Prostate gland (tissue), 2 donors: ENCODE measurements around the gene PCDHAC2. TPM values are rescaled to one million over a fixed set of nuclear protein-coding genes. Genes with fewer than 3 reads are reported as not detected.

Source experiments
- DNase-seq: peaks from one replicate; pipeline ENCODE4 v3.0.0-alpha.2; 2019; ENCODE audit warnings: low spot score
- H3K27ac ChIP-seq, 2 donors: fragments of 200-600 bp; sonication (generic); 2 replicates each; pipeline ENCODE4 v1.5.1; 2017 to 2019
- H3K27me3 ChIP-seq: fragments of 200-600 bp; sonication (generic); replicated peaks from 2 replicates; pipeline ENCODE4 v1.5.1; 2019; ENCODE audit not compliant: insufficient read depth
- H3K36me3 ChIP-seq, 2 donors: fragments of 200-600 bp; sonication (generic); 1 replicate in 1 of 2; 2 replicates in 1 of 2; pipeline versions ENCODE4 v1.5.1 to v1.8.1; 2017 to 2019
- H3K4me1 ChIP-seq: fragments of 200-600 bp; sonication (generic); replicated peaks from 2 replicates; pipeline ENCODE4 v1.5.1; 2019
- H3K4me3 ChIP-seq, 2 donors: fragments of 200-600 bp; sonication (generic); 2 replicates each; pipeline ENCODE4 v1.5.1; 2017 to 2019
- H3K9me3 ChIP-seq: fragments of 200-600 bp; sonication (generic); 2 replicates; pipeline ENCODE4 v1.5.1; 2017
- POLR2A ChIP-seq: fragments of 450-650 bp; IDR thresholded peaks from one replicate; pipeline ENCODE4 v1.6.1; 2016; ENCODE audit warnings: antibody characterized with exemption, mild to moderate bottlenecking
- POLR2AphosphoS5 ChIP-seq: sonication (generic); formaldehyde crosslinking; IDR thresholded peaks from one replicate; pipeline ENCODE4 v1.6.1; 2017; ENCODE audit warnings: antibody characterized with exemption
- WGBS: methylation state at CpG from one replicate; pipeline ENCODE4 v1.1.5; 2018; 5-methylcytosine and 5-hydroxymethylcytosine counted together
- intact Hi-C: fragments of 100-400 bp; cut with DNase I; formaldehyde crosslinking; loops from one replicate; pipeline ENCODE4 v1.14.2; 2022
- total RNA-seq, 2 donors: library from RNA; depleted of rRNA; stranded (reverse); fragments of >200 nt; gene quantifications; one replicate each; pipeline ENCODE4 v1.1.0, GENCODE V29; 2016
- TF ChIP-seq, protein P1 (sequence below), 4 experiments: fragments of 200-600 bp in 2 of 4; fragments of 450-650 bp in 2 of 4; sonication (generic) in 2 of 4; IDR thresholded peaks; 1 replicate in 3 of 4; 2 replicates in 1 of 4; pipeline ENCODE4 v1.5.1; 2016 to 2019; ENCODE audit warnings: antibody characterized with exemption in 4 of 4, mild to moderate bottlenecking in 2 of 4, moderate library complexity in 2 of 4

Gene PCDHAC2
- total RNA-seq, 2 donors from 2014 or later, result 6.8 to 11.6 TPM

DNA sequence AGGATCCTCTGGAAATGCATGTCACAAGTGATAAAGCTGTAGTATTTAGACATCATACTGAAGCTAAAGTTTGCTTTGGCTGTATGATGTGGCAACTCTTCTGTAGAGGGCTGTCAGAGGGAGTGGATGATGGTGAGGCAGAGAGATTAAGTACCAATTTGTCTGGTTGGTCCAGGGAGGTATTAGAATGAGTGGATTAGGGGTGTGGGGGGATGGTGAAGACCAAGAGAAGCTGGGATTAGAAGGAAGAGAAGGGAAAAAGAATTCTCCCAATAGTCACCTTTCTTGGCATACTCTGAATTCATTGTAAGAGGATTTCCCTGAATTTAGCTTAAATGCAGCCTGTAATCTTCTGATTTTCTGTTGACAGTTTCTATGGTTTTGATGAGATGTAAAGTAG, 3.6 kb downstream of the PCDHAC2 start:
- DNase-seq, result no peak
- H3K36me3 ChIP-seq, result no peaks in the 10 kb centered on the region
- TF ChIP-seq POLR2A, result no peak
- TF ChIP-seq, protein P1, sequence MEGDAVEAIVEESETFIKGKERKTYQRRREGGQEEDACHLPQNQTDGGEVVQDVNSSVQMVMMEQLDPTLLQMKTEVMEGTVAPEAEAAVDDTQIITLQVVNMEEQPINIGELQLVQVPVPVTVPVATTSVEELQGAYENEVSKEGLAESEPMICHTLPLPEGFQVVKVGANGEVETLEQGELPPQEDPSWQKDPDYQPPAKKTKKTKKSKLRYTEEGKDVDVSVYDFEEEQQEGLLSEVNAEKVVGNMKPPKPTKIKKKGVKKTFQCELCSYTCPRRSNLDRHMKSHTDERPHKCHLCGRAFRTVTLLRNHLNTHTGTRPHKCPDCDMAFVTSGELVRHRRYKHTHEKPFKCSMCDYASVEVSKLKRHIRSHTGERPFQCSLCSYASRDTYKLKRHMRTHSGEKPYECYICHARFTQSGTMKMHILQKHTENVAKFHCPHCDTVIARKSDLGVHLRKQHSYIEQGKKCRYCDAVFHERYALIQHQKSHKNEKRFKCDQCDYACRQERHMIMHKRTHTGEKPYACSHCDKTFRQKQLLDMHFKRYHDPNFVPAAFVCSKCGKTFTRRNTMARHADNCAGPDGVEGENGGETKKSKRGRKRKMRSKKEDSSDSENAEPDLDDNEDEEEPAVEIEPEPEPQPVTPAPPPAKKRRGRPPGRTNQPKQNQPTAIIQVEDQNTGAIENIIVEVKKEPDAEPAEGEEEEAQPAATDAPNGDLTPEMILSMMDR (IDR thresholded peaks at IDR 0.05), result no peak
- TF ChIP-seq POLR2AphosphoS5, result no peak
- H3K4me3 ChIP-seq, result no peak overlapping the region
- H3K9me3 ChIP-seq, result no peaks in the 10 kb centered on the region
- no peaks in the 10 kb centered on the region for H3K27me3 ChIP-seq
- no peak overlapping the region for H3K27ac ChIP-seq
- H3K4me1 ChIP-seq, result peaks cover 2% of the 10 kb centered on the region
- intact Hi-C loops, result no loop called here

DNA sequence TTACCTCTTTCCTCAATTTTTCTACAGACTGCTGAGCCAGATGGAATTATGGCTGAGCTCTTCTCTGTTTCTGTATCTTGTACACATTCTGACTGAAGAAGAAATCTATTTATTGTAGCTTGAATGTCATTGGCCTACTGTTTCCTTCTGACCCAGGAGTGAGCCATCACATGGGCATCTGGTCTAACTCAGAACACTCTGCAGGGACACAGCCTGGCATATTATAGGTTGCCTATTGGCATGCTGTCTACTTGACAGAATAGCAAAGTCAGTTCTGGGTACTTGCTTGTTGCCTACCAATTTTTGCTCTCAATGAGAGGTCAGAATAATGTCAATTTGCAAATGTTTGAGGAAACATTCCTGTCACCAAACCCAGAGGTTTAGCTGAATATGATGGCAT, 7.3 kb downstream of the PCDHAC2 start:
- TF ChIP-seq, protein P1 (IDR thresholded peaks at IDR 0.05), result no peak
- TF ChIP-seq POLR2A, result no peak
- no peak for TF ChIP-seq POLR2AphosphoS5
- H3K4me3 ChIP-seq, result no peak overlapping the region
- H3K27ac ChIP-seq, result no peak overlapping the region
- no peaks in the 10 kb centered on the region for H3K36me3 ChIP-seq
- intact Hi-C loops, result no loop called here
- H3K9me3 ChIP-seq, result no peaks in the 10 kb centered on the region
- DNase-seq, result no peak
- H3K4me1 ChIP-seq, result no peaks in the 10 kb centered on the region
- H3K27me3 ChIP-seq, result no peaks in the 10 kb centered on the region

DNA sequence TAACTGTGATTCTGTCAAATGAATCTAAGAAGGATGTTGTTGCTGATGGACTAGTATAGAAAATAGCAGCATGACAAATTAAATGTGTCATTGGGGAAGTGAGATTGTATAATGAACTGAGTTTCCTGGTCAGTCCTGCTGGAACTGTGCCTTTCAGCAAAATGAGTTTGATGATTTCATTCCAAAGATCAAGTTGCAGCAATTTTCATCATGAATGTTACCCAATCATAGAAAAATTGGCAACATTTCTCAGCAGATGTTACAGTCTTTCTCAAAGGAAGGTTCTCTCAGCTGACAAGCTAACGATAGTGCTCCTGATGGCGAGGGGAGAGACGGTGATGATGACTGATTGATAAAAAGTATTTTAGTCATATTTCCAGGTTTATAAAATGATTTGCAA, 10.7 kb downstream of the PCDHAC2 start:
- no peaks in the 10 kb centered on the region for H3K27me3 ChIP-seq
- H3K36me3 ChIP-seq, result no peaks in the 10 kb centered on the region
- intact Hi-C loops, result no loop called here
- no peak for DNase-seq
- no peaks in the 10 kb centered on the region for H3K4me1 ChIP-seq
- WGBS, result 59% methylated on average over 3 of the region's 3 CpGs
- no peak overlapping the region for H3K27ac ChIP-seq
- H3K4me3 ChIP-seq, result no peak overlapping the region
- no peaks in the 10 kb centered on the region for H3K9me3 ChIP-seq
- TF ChIP-seq, protein P1 (IDR thresholded peaks at IDR 0.05), result no peak
- TF ChIP-seq POLR2AphosphoS5, result no peak
- TF ChIP-seq POLR2A, result no peak

DNA sequence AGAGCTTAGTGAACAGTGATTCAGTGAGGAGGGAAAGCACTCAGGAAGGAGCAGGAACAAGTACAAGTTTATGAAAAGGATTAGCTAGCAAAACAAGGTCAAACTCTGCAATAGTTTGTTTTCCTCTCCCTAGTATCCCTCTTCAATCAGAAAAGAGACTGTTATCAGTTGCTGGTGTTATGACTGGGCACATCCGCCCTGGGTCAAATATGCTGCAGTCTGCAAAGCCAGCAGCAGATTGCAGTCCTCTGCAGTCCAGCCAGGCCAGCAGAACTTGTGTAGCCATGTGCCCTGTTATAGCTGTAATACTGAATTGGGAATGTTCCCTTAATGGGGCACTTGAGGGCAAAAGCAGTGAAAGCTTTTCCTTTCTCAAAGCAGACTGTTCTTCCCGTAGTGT, 12.0 kb downstream of the PCDHAC2 start:
- Histone ChIP-seq H3K27me3 (no peaks in the 10 kb centered on the region), H3K27ac (no peak overlapping the region), H3K9me3 (no peaks in the 10 kb centered on the region), H3K36me3 (no peaks in the 10 kb centered on the region), H3K4me1 (no peaks in the 10 kb centered on the region), H3K4me3 (no peak overlapping the region)
- no peak for DNase-seq
- WGBS, result 63% methylated on average over 2 of the region's 2 CpGs
- TF ChIP-seq, protein P1 (IDR thresholded peaks at IDR 0.05), result no peak
- TF ChIP-seq POLR2AphosphoS5, result no peak
- no peak for TF ChIP-seq POLR2A
- intact Hi-C loops, result no loop called here

DNA sequence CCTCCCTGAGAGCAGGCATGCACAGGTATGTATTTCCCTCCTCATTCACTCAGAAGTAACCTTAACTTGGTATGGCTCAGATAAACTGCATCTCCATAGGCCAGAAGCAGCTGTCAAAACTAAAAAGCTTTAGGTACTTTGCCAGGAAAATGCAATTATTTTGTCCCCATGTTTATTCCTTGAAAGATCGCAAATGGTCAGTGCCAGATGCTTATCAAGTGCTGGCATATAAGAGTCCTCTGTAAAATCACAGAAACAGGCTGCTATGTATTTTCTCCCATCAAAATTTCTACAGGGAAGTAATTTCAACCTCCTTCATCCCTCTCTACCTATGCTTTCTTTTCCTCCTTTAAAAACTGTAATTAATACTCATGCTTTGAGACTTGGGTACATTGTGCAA, 12.7 kb downstream of the PCDHAC2 start:
- TF ChIP-seq, protein P1 (IDR thresholded peaks at IDR 0.05), result no peak
- TF ChIP-seq POLR2AphosphoS5 (no peak), POLR2A (no peak)
- H3K27ac ChIP-seq, result no peak overlapping the region
- 62% methylated on average over 1 of the region's 1 CpG for WGBS
- no peak overlapping the region for H3K4me3 ChIP-seq
- no peaks in the 10 kb centered on the region for H3K9me3 ChIP-seq
- no peaks in the 10 kb centered on the region for H3K36me3 ChIP-seq
- no peak for DNase-seq
- no peaks in the 10 kb centered on the region for H3K27me3 ChIP-seq
- no peaks in the 10 kb centered on the region for H3K4me1 ChIP-seq
- intact Hi-C loops, result no loop called here
